Measurements from ENCODE around the gene SAFB2.

SAFB2 gene

DNA sequence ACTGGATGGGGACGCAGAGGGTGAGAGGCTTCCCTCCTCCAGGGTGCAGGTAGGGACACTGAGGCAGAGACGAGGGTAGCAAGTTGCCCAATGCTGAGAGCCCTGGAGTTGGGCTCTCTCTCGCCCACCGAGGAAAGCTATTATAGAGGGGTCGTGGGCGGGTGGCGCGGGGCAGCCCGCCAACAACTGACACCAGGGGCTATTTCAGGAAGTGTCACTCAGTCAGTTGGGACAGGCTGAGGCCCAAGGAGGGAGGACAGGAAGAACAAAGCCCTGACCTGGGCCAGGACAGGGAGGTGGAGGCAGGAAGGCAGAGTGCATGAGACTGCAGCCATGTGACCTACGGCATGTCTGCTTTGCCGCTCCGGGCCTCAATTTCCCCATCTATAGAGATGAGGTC is 84.7 kb downstream of the SAFB2 start:
- DNase-seq = no peak

Measured in activated CD4-positive, alpha-beta T cell treated with anti-CD3 and anti-CD28 coated beads, Interleukin-2, amount 50 U/mL, for 48 hours (primary cell).